ENCODE results near the gene GSN.

The GSN gene

DNA sequence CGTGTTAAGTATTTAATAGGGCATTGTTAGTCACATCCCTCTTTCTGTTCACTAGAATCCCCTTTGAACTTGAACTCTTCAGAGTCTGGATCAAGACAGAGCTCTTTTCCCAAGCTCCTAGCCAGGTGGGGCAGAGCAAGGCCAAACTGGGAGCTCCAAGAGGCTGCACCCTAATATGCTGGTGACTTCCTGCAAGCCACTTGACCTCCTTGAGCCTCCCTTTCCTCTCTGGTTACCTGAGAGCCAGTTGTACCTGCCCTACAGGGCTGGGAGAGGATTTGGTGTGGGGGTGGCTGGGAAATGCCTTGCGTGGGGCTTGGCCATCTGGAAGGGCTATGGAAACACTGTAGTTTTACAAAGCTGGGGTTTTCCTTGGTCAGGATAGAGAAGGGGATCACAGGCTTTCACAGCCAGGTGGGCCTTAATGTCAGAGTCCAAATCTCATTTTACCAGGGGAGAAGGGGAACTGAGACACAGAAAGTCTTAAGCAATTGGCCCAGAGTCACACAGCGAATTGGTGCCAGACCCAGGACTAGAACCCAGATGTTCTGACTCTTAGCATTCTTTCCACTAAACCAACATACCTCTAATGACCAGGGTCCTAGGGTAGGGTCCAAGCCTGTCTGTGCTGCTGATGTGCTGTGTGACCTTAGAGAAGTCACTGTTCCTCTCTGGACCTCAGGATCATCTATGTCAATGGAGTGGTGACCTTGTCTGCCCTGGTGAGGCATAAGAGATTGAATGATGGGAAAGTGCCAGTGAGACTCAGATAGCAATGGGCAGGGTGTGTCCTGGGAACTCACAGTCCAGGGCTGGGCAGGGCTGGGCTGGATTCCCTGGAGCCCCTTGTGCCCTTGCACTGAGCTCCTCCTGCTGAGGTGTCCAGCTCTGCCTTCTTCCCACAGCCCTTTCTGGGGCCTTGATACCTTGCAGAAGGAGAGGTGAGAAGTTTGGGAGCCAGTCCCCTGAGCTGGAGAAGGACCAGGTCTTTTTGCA, 35.8 kb downstream of the GSN start:
- Histone ChIP-seq H3K36me3 (peaks cover 72% of the 10 kb centered on the region), H3K9me3 (no peaks in the 10 kb centered on the region), H3K4me1 (ENCODE audit: control insufficient read depth in 1 of 2, insufficient read depth in 1 of 2, low read depth in 1 of 2, low read length in 1 of 2) (peaks cover 15 to 20% of the 10 kb centered on the region in 2 experiments), H3K27ac (no peak overlapping the region), H3K4me3 (ENCODE audit: low read depth in 1 of 2, low read length in 1 of 2) (no peak overlapping the region), H3K27me3 (no peaks in the 10 kb centered on the region)
- no peak for TF ChIP-seq CTCF (IDR thresholded peaks at IDR 0.05)

DNA sequence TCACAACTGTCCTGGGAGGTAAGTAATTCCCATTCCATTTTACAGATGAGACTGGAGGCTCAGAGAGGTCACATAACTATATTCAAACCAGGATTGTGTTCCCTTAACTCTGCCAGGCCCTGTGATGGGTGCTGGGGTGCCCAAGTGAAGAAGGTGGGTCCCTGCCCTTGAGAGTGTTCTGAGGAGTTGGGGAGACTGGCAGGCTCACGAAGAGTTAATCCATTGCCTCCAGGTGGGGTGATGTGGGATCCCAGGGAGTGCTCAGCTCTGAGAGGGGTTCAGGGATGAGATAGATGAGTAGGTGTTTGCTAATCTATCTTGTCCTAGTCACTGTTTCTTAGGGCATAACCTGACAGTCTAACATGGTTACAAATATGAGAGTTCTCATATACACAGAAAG, 36.7 kb downstream of the GSN start:
- Histone ChIP-seq H3K27me3 (no peaks in the 10 kb centered on the region), H3K36me3 (peaks cover 79% of the 10 kb centered on the region), H3K4me3 (ENCODE audit: low read depth in 1 of 2, low read length in 1 of 2) (no peak overlapping the region), H3K9me3 (no peaks in the 10 kb centered on the region), H3K4me1 (ENCODE audit: control insufficient read depth in 1 of 2, insufficient read depth in 1 of 2, low read depth in 1 of 2, low read length in 1 of 2) (peaks cover 7 to 10% of the 10 kb centered on the region in 2 experiments), H3K27ac (no peak overlapping the region)
- TF ChIP-seq CTCF (IDR thresholded peaks at IDR 0.05), result no peak

GRCh38 chr9:121305269-121305994, 37.5 kb downstream of the GSN start:
- Histone ChIP-seq H3K27ac (peak overlapping the region; percentile 10), H3K36me3 (peaks cover 83% of the 10 kb centered on the region), H3K4me3 (ENCODE audit: low read depth in 1 of 2, low read length in 1 of 2) (no peak overlapping the region), H3K4me1 (ENCODE audit: control insufficient read depth in 1 of 2, insufficient read depth in 1 of 2, low read depth in 1 of 2, low read length in 1 of 2) (peaks cover 1 to 3% of the 10 kb centered on the region in 2 experiments), H3K9me3 (no peaks in the 10 kb centered on the region), H3K27me3 (no peaks in the 10 kb centered on the region)
- TF ChIP-seq CTCF (IDR thresholded peaks at IDR 0.05), result no peak

GRCh38 chr9:121307976-121308375, 40.0 kb downstream of the GSN start:
- H3K27me3 ChIP-seq, result no peaks in the 10 kb centered on the region
- H3K36me3 ChIP-seq, result peaks cover 95% of the 10 kb centered on the region
- no peaks in the 10 kb centered on the region for H3K4me1 ChIP-seq (ENCODE audit: control insufficient read depth in 1 of 2, insufficient read depth in 1 of 2, low read depth in 1 of 2, low read length in 1 of 2)
- no peaks in the 10 kb centered on the region for H3K9me3 ChIP-seq
- TF ChIP-seq CTCF (IDR thresholded peaks at IDR 0.05), result no peak
- no peak overlapping the region for H3K4me3 ChIP-seq (ENCODE audit: low read depth in 1 of 2, low read length in 1 of 2)
- no peak overlapping the region for H3K27ac ChIP-seq

DNA sequence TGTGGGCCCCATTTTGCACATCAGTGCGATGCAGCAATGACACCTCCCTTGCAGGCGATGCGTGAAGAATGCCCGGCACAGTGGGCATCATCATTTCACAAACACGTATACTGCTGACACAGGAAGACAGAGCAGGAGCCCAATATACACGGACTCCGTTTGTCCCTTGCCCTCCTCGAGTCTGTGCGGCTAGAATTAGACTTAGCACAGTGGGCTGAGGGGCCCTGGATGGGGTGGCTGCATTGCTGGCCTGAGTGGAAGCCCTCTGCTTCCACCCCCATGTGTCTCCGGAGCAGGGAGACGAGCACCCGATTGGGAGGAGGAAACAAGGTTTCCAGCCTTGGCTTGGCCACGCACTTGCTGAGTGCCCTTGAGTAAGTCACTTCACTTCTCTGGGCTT, 40.8 kb downstream of the GSN start:
- no peaks in the 10 kb centered on the region for H3K4me1 ChIP-seq (ENCODE audit: control insufficient read depth in 1 of 2, insufficient read depth in 1 of 2, low read depth in 1 of 2, low read length in 1 of 2)
- no peaks in the 10 kb centered on the region for H3K9me3 ChIP-seq
- H3K27ac ChIP-seq, result no peak overlapping the region
- no peaks in the 10 kb centered on the region for H3K27me3 ChIP-seq
- TF ChIP-seq CTCF (IDR thresholded peaks at IDR 0.05), result no peak
- no peak overlapping the region for H3K4me3 ChIP-seq (ENCODE audit: low read depth in 1 of 2, low read length in 1 of 2)
- peaks cover 95% of the 10 kb centered on the region for H3K36me3 ChIP-seq

Data from neutrophil (primary cell).